ENCODE measurements around the gene TXNDC8. TPM values are rescaled to one million over a fixed set of nuclear protein-coding genes. Genes with fewer than 3 reads are reported as not detected.

Gene TXNDC8
- total RNA-seq, 1 experiment from 2014 or later = not detected

- TF ChIP-seq TCF7L2 (IDR thresholded peaks at IDR 0.05; ENCODE audit: low read depth, low read length) (no peak), POLR2AphosphoS5 (IDR thresholded peaks at IDR 0.05; ENCODE audit: low read depth, low read length) (no peak), SIN3A (IDR thresholded peaks at IDR 0.05; ENCODE audit: borderline replicate concordance, insufficient read depth, low read depth, low read length) (no peak), REST (IDR thresholded peaks at IDR 0.05; ENCODE audit: insufficient read depth in 1 of 2, low read depth in 2 of 2, low read length in 1 of 2) (no peak), CTCF (IDR thresholded peaks at IDR 0.05) (no peak)
- DNase-seq (ENCODE audit: low read depth, low spot score) = no peak
- no peaks in the 10 kb centered on the region for H3K9me3 ChIP-seq (ENCODE audit: control insufficient read depth, insufficient read depth, low read depth, low read length)
- ChIA-PET CTCF (no interaction called here), POLR2A (no interaction called here)
- intact Hi-C loops (cut with micrococcal nuclease; ENCODE audit: unreplicated experiment) (no loop called here), in situ Hi-C loops (cut with HindIII; ENCODE audit: low pct_unique_long_range_greater_than_20kb, low sequenced_read_pairs) (no loop called here)
- BruUV-seq (replicated peaks) = no TSS peak
- no peaks in the 10 kb centered on the region for H3K36me3 ChIP-seq (ENCODE audit: control insufficient read depth, insufficient read depth, low read length)
- no peak overlapping the region for H3K27ac ChIP-seq (ENCODE audit: low read length)
- H3K27me3 ChIP-seq (ENCODE audit: control insufficient read depth, insufficient read depth, low read length) = no peaks in the 10 kb centered on the region
- H3K4me3 ChIP-seq (ENCODE audit: low read depth in 2 of 2, low read length in 2 of 2) = no peak overlapping the region
- no peak for ATAC-seq
- H3K4me1 ChIP-seq (ENCODE audit: control insufficient read depth, insufficient read depth, low read length) = no peaks in the 10 kb centered on the region
Observed at GRCh38 chr9:110330484-110331105, 7.1 kb downstream of the TXNDC8 start.

- CTCF ChIA-PET = no interaction called here
- H3K4me1 ChIP-seq (ENCODE audit: control insufficient read depth, insufficient read depth, low read length) = no peaks in the 10 kb centered on the region
- no peak overlapping the region for H3K27ac ChIP-seq (ENCODE audit: low read length)
- no peaks in the 10 kb centered on the region for H3K36me3 ChIP-seq (ENCODE audit: control insufficient read depth, insufficient read depth, low read length)
- H3K9me3 ChIP-seq (ENCODE audit: control insufficient read depth, insufficient read depth, low read depth, low read length) = no peaks in the 10 kb centered on the region
- POLR2A ChIA-PET = no interaction called here
- TF ChIP-seq POLR2AphosphoS5 (IDR thresholded peaks at IDR 0.05; ENCODE audit: low read depth, low read length) (no peak), REST (IDR thresholded peaks at IDR 0.05; ENCODE audit: insufficient read depth in 1 of 2, low read depth in 2 of 2, low read length in 1 of 2) (no peak), CTCF (IDR thresholded peaks at IDR 0.05) (no peak), TCF7L2 (IDR thresholded peaks at IDR 0.05; ENCODE audit: low read depth, low read length) (no peak), SIN3A (IDR thresholded peaks at IDR 0.05; ENCODE audit: borderline replicate concordance, insufficient read depth, low read depth, low read length) (no peak)
- no peak for DNase-seq (ENCODE audit: low read depth, low spot score)
- no peak for ATAC-seq
- BruUV-seq (replicated peaks) = no TSS peak
- intact Hi-C loops (cut with micrococcal nuclease; ENCODE audit: unreplicated experiment) (no loop called here), in situ Hi-C loops (cut with HindIII; ENCODE audit: low pct_unique_long_range_greater_than_20kb, low sequenced_read_pairs) (no loop called here)
- no peak overlapping the region for H3K4me3 ChIP-seq (ENCODE audit: low read depth in 2 of 2, low read length in 2 of 2)
- H3K27me3 ChIP-seq (ENCODE audit: control insufficient read depth, insufficient read depth, low read length) = no peaks in the 10 kb centered on the region
Observed at GRCh38 chr9:110329639-110330230, 7.9 kb downstream of the TXNDC8 start.

Measured in Panc1 (cell line).